Hematopoietic multipotent progenitor cell treated with erythropoietin and hydrocortisone succinate and interleukin-3 and kit ligand, for 8 days (in vitro differentiated cells): ENCODE data around the gene PSMF1.
"Not testable (repeated sequence)": the region's sequence is repeated elsewhere in the genome, so short reads cannot be mapped to it uniquely, and the experiment has no call there.

Source experiments
- DNase-seq: peaks from one replicate; pipeline ENCODE4 v3.0.0-alpha.2; 2015

The PSMF1 gene

GRCh38 chr20:1122388-1123315, 4.2 kb downstream of the PSMF1 start:
- DNase-seq, result peak; percentile 93

- DNase-seq, result no peak
Measured at GRCh38 chr20:1123666-1124065, 5.3 kb downstream of the PSMF1 start.

GRCh38 chr20:1124421-1124820, 6.0 kb downstream of the PSMF1 start:
- DNase-seq, result no peak

- DNase-seq, result peak; percentile 93
Measured at GRCh38 chr20:1125277-1125676, 6.9 kb downstream of the PSMF1 start.

GRCh38 chr20:1127840-1128239, 9.4 kb downstream of the PSMF1 start:
- no peak for DNase-seq

GRCh38 chr20:1130058-1130694, 11.8 kb downstream of the PSMF1 start:
- no peak for DNase-seq

GRCh38 chr20:1130847-1131246, 12.4 kb downstream of the PSMF1 start:
- DNase-seq, result peak; percentile 21

- no peak for DNase-seq
Measured at GRCh38 chr20:1131354-1131753, 13.0 kb downstream of the PSMF1 start.

- DNase-seq, result no peak
Measured at GRCh38 chr20:1134355-1134754, 16.0 kb downstream of the PSMF1 start.

GRCh38 chr20:1134836-1135235, 16.4 kb downstream of the PSMF1 start:
- no peak for DNase-seq

GRCh38 chr20:1137236-1137635, 18.8 kb downstream of the PSMF1 start:
- DNase-seq, result no peak

GRCh38 chr20:1144401-1145172, 26.2 kb downstream of the PSMF1 start:
- peak; percentile 30 for DNase-seq

- no peak for DNase-seq
Measured at GRCh38 chr20:1146957-1147356, 28.6 kb downstream of the PSMF1 start.

GRCh38 chr20:1149812-1150211, 31.4 kb downstream of the PSMF1 start:
- not testable (repeated sequence) for DNase-seq

- no peak for DNase-seq
Measured at GRCh38 chr20:1150218-1150617, 31.8 kb downstream of the PSMF1 start.

- DNase-seq, result no peak
Measured at GRCh38 chr20:1150968-1151367, 32.6 kb downstream of the PSMF1 start.

GRCh38 chr20:1154226-1154625, 35.8 kb downstream of the PSMF1 start:
- DNase-seq, result no peak

GRCh38 chr20:1154691-1155090, 36.3 kb downstream of the PSMF1 start:
- DNase-seq, result peak; percentile 67

- no peak for DNase-seq
Measured at GRCh38 chr20:1155342-1155741, 36.9 kb downstream of the PSMF1 start.

- DNase-seq, result no peak
Measured at GRCh38 chr20:1160496-1160895, 42.1 kb downstream of the PSMF1 start.

GRCh38 chr20:1160991-1161390, 42.6 kb downstream of the PSMF1 start:
- no peak for DNase-seq

GRCh38 chr20:1163105-1163504, 44.7 kb downstream of the PSMF1 start:
- DNase-seq, result no peak

- no peak for DNase-seq
Measured at GRCh38 chr20:1163653-1164052, 45.3 kb downstream of the PSMF1 start.

GRCh38 chr20:1164871-1165270, 46.5 kb downstream of the PSMF1 start:
- DNase-seq, result no peak
